ENCODE measurements around the gene TACC3.
"Not testable (repeated sequence)": the region's sequence is repeated elsewhere in the genome, so short reads cannot be mapped to it uniquely, and the experiment has no call there.

The TACC3 gene
- total RNA-seq = 39.1 to 104 (median 76.4) reads per million in 4 experiments

GRCh38 chr4:1721003-1721665 is at the start of gene TACC3, which contains the start of gene TMEM129:
TSS of gene TACC3 (plus strand) at chr4:1721521. CDS start at chr4:1723422, 1,901 bp downstream.
TSS of gene TMEM129 (minus strand) at chr4:1721323. CDS start at chr4:1720837, 486 bp downstream.
- DNase-seq = peak; percentile 95

DNA sequence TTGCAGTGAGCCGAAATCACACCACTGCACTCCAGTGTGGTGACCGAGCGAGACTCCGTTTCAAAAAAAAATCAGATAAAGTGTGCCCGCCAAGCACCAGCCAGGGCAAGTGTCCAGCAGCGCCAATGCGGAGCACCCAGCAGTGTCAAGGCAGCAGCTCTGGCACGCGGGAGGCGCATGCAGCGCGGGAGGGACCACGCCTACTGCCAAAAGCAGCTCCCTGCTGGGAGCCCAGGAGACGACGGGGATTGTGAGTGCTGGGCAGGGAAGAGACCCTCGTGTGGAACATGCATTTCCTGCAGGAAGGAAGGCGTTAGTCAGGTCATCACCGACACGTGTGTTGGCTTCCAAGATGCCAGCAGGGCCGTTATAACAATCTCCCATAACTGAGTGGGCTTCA is 47.6 kb upstream of the TACC3 start:
- DNase-seq = no peak

DNA sequence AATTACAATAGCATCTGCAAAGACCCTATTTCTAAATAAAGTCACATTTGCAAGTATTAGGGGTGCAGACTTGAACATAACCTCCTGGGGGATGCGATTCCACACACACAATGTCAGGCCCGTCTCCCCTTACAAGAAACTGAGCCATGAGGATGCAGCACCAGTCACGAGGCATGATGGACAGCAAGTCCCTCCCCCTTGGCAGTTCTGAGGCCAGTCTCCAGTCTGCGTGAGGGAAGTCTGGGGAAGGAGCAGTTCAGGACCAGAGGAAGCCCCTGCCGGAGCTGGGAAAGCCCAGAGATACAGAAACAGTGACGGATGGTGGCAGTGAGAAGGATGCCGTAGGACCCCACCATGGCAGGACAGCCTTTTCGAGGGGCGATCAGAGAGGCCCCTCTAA is 46.6 kb upstream of the TACC3 start:
- no peak for DNase-seq

- no peak for DNase-seq
Measured at GRCh38 chr4:1675136-1675801, 46.1 kb upstream of the TACC3 start.

DNA sequence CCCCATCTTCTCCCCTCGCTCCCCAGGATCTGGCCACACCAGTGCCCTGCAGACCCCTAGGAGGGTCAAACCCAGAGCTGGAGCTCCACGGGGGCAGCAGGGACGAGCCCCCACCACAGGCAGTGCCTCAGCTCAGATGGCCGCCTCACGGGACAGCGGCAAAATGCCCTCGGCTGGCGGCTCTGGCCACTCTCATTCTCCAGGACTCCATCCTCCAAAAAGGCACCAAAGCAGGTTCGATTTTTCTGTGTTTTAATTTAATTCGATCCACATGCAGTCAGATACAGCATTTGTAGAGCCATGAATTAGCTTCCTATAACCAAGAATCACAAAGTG is 45.6 kb upstream of the TACC3 start:
- no peak for DNase-seq

GRCh38 chr4:1676605-1677525 is 44.5 kb upstream of the TACC3 start:
- no peak for DNase-seq

GRCh38 chr4:1678244-1678643 is 43.1 kb upstream of the TACC3 start:
- DNase-seq = no peak

DNA sequence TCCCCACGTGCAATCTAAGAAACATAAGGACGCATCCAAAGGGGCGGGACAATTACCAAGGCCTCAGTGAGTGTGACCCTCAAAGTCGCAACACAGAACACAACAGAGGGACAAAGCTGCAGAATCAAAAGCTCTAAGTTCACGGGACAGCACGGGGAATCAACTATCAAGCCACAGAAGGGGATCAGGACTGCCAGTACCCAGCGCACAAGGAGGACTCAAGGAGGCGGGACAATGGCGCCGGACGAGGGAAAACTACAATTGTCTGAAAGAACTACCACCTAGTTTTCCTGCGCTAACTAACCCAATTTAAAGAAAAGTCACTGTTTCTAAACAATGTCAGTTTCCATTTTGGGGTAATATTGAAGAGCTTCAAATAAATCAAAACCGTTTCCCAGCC is 38.5 kb upstream of the TACC3 start:
- no peak for DNase-seq

DNA sequence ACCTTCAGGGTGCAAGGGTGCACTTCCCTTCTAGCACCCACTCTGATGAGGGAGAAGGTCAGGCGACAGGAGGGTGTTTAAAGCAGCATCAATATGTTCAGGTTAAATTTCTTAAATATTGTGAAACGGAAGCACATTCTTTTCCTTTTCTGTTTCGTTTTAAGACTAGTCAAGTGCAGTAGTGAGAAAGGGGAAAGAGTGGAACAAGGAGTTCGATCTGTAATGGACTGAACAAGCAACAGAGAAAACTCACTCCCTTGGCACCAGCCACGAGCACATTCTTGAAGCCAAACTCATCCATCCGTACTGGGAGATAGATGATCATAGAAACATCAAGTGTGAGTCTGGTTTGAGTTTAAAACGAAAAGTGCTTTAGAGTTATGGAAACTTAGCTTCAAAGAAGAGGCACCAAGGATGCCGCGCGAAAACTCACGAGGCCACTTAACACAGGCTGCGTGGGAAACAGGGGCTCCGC is 38.0 kb upstream of the TACC3 start:
- no peak for DNase-seq

GRCh38 chr4:1683736-1684505 is 37.4 kb upstream of the TACC3 start, which contains the start of gene FAM53A:
TSS of gene FAM53A (minus strand) at chr4:1684313. CDS start at chr4:1668741, 15,572 bp downstream.
- DNase-seq = peak; percentile 36

DNA sequence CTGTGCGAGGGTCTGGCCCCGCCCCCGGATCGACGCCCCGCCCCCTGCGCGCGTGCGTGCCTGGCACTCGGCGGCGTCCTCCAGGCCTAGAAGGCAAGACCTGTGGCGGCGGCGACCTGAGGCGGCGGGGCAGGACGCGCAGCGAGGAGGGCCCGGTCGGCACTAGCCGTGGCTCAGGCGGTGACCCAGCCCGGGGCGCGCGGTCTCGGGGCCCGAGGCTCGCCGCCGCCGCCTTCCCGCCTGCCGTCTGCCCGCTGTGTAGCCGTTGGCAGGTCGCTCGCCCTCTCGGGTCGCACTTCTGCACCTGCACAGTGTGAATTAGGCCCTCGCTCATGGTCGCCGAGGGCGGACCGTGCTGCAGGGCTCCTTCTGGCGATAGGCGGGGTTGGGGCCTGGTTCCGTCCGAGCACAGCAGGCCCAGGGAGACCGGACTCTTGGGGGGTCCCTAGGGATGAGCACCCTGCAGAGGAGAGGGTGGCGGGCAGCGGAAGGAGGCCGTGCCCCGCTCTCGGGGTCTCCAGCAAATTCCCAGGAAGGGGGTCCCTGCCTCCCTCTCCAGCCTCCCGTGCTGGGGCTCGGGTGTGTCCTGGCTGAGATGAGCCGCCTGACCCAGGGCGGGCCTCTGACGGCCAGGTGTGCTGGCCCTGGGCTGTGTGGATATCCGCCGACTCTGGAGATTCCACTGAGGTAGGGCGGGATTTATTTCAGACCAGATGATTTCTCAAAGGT is 36.7 kb upstream of the TACC3 start:
- peak; percentile 89 for DNase-seq

- no peak for DNase-seq
Measured at GRCh38 chr4:1685235-1686150, 35.8 kb upstream of the TACC3 start.

DNA sequence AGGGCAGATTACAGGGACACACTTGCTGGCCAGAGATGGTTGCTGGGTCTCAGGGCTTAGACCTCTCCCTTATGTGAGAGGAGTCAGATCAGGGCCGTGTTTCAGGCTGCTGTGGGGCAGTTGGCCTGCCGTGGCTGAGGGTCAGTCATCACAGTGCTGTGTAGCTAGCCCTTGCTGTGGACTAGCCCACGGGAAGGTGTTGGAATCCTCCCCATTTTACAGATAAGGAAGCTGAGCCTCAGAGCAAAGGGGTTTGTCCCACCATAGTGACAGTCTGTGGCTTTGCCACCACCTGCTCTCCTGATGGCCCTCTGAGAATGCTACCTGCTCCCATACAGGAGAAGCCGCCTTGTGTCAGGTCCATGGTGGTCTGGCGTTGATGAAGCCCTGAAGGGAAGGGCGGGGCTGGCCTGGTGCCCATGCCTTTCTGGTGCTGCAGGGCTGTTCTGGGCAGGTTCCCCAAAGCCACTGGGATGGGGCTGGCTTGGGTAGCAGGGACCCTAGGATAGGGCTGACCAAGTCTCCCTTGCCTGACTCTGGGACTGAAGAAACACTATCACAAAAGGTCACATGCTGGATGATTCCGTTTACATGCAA is 34.8 kb upstream of the TACC3 start:
- DNase-seq = no peak

- DNase-seq = no peak
Measured at GRCh38 chr4:1690698-1691097, 30.6 kb upstream of the TACC3 start.

GRCh38 chr4:1691737-1692373 is 29.5 kb upstream of the TACC3 start:
- DNase-seq = no peak

GRCh38 chr4:1693131-1693896 is 28.0 kb upstream of the TACC3 start:
- DNase-seq = peak; percentile 56

DNA sequence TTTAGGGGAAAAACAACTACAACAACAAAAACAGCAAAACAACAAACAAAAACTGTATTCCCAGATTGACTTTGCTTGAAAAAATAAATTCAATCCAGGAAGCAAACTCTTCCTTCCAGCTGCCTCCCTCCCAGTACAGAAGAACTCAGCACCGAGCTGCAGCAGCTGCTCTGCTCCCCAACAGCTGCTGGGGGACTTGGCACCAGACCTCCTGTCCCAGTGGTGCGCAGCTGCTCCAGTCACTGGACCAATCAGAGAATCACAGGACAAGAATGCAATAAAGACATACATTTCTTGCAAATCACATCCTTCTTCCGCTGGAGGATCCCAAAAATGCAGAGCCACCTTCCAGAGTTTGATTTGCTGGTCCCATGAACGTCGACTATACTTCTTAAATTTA is 25.4 kb upstream of the TACC3 start:
- DNase-seq = no peak

DNA sequence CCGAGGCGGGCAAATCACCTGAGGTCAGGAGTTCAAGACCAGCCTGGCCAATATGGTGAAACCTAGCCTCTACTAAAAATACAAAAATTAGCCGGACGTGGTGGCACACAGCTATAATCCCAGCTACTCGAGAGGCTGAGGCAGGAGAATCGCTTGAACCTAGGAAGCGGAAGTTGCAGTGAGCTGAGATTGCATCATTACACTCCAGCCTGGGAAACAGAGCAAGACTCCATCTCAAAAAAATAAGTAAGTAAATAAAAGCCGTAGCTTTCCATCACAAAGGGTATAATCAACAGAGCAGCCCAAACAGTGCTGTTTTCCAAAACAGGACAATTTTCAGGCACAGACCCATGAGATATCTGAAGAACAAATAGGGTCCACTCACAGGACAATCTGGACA is 19.6 kb upstream of the TACC3 start:
- DNase-seq = not testable (repeated sequence)

- no peak for DNase-seq
Measured at GRCh38 chr4:1703867-1704266, 17.5 kb upstream of the TACC3 start.

All from effector CD8-positive, alpha-beta T cell (primary cell).